Stimulated activated CD8-positive, alpha-beta memory T cell treated with anti-CD3 and anti-CD28 coated beads, Interleukin-7, amount 100 ng/mL, for 24 hours (primary cell): ENCODE results near the gene OCA2.
"Not testable (repeated sequence)": the region's sequence is repeated elsewhere in the genome, so short reads cannot be mapped to it uniquely, and the experiment has no call there.

Source experiments
- DNase-seq: peaks from one replicate; pipeline ENCODE4 v3.0.0-alpha.2; 2020; ENCODE audit warnings: low read depth

Gene OCA2

GRCh38 chr15:28002136-28002861 is 96.8 kb downstream of the OCA2 start:
- no peak for DNase-seq

DNA sequence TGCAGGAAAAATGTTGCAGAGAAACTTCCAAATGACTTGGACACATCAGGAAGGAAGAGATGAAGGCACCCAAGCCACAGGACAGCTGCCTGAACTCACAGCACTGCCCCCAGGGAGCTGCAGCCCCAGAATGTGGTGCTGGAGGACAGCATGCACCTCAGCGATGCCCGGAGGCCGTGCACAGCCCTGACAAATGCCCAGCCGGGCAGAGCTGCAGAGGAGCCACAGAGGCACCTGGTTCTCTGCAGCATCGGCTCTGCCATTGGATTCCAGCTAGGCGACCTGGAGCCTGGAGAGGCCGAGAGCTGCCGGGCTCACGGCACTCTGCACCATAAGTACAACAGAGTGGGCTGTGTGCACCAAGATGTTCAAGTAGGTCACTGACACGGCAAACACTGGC is 97.5 kb downstream of the OCA2 start:
- DNase-seq = no peak

DNA sequence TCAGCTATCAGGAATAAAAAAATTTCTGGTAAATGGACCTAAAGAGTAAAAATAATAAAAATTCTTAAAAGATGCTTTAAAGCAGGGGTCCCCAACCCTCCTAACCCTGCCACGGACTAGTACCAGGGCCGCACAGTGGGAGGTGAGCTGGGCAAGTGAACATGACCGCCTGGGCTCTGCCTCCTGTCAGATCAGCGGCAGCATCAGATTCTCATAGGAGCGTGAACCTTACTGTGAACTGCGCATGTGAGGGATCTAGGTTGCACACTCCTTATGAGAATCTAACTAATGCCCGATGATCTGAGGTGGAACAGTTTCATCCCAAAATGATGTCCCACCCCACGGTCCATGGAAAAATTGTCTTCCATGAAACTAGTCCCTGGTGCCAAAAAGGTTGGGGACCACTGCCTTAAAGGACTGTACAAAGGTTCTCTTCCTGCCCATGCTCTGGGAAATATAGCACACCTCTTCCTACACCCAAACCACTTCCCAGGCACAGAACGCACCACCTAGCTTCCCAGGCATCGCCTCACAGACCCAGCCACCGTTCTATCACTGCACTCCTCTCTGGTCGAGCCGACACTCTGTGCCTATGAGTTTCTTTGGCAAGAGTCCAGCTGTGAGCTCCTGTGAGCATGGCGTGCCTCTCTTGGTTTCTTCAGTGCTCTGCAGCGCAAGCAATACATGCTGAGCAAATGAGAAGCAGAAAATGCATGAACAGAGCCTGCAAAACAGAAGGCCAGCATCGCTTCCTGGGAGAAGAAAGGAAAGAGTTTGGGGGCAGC is 104.9 kb downstream of the OCA2 start:
- no peak for DNase-seq

- DNase-seq = no peak
Observed at GRCh38 chr15:27993544-27993943, 105.6 kb downstream of the OCA2 start.

GRCh38 chr15:27990521-27991515 is 108.3 kb downstream of the OCA2 start:
- DNase-seq = no peak

DNA sequence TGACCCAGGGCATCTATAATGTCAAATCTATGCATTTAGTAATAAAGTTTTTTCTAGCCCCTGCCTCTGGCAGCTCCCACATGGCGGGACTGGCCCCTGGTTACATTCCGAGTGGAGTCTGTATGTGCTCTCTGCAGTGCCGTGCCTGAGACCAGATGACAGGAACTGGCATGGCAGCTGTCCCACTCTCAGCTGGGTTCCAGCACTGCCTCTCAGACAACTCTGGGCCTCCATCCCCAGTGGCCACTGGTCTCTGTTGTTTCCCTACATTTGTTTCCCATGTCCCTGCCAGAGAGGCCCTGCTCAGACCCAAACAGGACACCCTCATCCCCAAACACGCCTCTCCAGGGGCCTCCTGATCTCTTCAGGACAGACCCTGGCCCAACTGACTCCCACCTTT is 109.3 kb downstream of the OCA2 start:
- DNase-seq = no peak

DNA sequence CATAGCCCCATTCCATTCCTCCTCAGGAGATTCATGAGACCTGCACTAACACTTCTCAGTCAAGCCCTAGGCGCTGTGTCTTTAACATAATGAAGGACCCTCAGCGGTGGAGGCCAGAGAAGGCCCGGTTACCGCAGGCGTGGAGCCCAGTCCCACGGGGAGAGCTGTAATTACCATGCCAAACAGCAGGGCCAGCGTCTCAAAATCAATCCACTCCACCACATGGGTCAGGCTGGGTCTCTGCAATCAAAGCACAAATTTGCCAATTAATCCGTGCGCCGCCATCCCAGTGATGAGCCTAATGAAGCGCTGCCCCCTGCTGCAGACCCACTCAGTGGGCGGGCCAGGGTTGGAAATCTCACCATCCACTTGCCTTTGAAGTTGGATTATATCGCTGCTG is 109.7 kb downstream of the OCA2 start:
- DNase-seq = no peak

DNA sequence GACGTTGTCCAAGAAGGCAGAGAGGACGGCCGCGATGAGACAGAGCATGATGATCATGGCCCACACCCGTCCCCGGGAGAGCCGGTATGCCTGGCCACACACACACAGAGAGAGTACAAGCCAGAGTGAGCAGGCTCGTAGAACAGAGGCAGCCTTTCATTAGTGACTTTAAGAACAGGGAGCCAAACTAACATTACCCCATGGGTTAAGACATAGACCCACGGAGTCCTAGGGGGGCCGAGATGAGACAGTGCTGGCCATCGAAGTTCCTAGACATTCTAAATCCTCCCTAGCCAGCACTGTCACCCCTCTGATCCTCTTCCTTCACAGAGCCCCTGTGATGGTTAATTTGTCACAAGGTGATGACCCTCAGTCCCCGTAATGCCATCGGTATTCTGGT is 114.0 kb downstream of the OCA2 start:
- no peak for DNase-seq

- no peak for DNase-seq
Observed at GRCh38 chr15:27983496-27983895, 115.6 kb downstream of the OCA2 start.

DNA sequence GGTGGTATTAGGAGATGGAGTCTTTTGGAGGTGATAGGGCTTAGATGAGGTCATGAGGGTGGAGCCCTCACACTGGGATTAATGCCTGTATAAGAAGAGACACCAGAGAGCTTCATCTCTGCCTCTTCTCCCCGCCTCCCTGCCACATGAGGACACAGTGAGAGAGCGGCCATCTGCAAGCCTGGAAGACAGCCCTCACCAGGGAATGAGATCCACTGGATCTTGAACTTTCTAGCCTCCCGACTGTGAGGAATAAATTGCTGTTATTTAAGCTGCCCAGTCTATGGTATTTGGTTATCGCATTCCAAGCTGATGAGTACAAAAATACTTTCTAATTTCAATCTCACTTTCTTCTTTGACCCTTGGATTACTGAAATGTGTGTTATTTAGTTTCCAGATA is 121.4 kb downstream of the OCA2 start:
- no peak for DNase-seq

DNA sequence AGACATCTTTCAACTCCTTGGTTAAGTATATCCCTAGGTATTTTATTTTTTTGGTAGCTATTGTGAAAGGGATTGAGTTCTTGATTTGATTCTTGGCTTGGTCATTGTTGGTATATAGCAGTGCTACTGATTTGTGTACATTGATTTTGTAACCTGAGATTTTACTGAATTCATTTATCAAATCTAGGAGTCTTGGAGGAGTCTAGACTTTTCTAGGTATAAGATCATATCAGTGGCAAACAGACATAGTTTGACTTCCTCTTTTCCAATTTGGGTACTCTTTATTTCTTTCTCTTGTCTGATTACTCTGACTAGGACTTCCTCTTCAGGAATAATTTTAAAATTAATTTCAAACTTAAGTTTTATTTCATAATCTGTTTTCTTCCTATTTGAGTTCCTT is 125.2 kb downstream of the OCA2 start:
- no peak for DNase-seq

GRCh38 chr15:27970661-27971392 is 128.3 kb downstream of the OCA2 start:
- no peak for DNase-seq

- DNase-seq = no peak
Observed at GRCh38 chr15:27967541-27967940, 131.6 kb downstream of the OCA2 start.

DNA sequence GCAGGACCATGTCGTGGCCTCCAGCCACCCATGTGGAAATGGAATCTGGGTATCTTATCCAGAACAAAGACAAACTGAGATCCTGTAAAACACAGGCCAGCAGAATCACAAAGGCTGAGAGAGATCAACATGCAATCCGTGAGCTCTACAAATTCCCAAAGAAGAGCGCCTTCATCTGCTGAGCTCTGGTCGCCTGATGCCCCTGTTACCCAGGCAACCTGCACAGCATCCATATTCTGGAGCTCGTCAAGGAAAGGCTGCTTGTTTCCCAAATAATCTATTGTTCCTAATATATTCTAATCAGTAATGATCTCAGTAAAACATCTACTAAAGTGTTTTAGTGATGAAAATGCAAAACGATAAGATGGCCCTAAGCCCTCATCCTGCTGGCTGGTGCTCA is 133.6 kb downstream of the OCA2 start:
- DNase-seq = no peak

DNA sequence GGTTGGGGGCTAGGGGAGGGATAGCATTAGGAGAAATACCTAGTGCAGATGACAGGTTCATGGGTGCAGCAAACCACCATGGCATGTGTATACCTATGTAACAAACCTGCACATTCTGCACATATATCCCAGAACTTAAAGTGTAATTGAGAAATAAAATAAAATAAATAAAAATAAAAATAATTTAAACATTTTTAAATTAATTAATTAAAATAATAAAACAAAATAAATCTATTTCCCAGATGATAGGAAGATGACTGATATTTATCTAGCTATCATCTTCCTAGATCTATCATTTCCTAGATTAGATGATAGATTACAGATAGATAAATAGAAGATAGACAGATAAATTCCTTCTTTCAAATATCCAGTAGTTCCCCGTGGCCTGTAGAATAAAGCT is 137.3 kb downstream of the OCA2 start:
- no peak for DNase-seq

GRCh38 chr15:27958911-27959578 is 140.1 kb downstream of the OCA2 start:
- DNase-seq = no peak

GRCh38 chr15:27956285-27956684 is 142.8 kb downstream of the OCA2 start:
- DNase-seq = no peak

GRCh38 chr15:27955087-27955486 is 144.0 kb downstream of the OCA2 start:
- no peak for DNase-seq

- not testable (repeated sequence) for DNase-seq
Observed at GRCh38 chr15:27952593-27952992, 146.5 kb downstream of the OCA2 start.

DNA sequence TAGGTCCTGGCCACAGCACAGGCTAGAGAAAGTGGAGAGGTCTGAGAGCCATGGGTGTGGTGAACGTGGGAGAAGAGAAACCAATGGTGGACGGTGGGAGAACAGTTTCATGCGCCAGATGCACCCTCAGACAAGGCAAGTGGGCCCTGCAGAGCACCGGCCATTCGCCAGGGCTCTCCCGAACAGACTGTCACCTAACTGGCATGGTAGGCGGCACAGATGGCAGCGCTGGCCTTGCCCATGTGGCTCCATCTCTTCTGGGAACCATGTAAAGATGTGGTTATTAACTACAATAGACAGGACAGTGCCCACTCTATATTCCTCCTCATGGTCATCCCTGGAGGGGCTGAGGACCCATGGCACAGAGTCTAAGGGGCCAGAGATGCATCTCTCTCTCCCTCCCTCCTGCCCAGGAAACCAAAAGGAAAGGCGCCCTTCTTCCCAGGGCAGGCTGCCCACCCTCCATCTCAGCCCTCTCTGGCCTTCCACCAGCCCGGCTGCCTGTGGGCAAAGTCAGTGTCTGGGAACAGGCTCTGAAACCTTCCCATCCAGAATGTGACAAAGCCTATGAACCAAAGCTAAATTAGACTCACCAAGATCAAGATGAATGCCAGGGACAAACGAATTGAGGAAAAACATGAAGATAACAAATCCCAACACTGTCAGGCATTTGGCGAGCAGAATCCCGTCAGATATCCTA is 147.8 kb downstream of the OCA2 start:
- no peak for DNase-seq

DNA sequence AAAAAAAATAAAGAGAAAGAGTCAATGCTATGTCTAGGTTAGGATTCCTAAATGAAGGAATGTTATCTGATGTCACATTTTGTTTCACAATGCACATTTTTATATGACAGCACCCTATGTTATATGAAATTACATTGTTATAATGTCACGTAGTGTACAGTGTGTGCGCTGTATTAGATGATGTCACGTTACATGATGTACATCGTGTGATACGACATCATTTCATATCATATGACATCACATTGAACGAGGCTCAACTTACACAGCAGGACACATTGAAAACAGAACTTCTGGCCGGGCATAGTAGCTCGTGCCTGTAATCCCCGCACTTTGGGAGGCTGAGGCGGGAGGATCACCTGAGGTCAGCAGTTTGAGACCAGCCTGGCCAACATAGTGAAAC is 150.0 kb downstream of the OCA2 start:
- no peak for DNase-seq
